Neural cell (in vitro differentiated cells): ENCODE data around the gene CCDC174.

Experiments
- EP300 ChIP-seq: fragments of 450-650 bp; conservative IDR thresholded peaks from 2 replicates; pipeline ENCODE4 v1.6.1; 2014; ENCODE audit warnings: antibody characterized with exemption, mild to moderate bottlenecking, moderate library complexity; ENCODE audit not compliant: poor library complexity, severe bottlenecking
- TAF1 ChIP-seq: IDR thresholded peaks from 2 replicates; pipeline ENCODE4 v1.6.1; 2012; ENCODE audit warnings: low read depth
- TF ChIP-seq, protein P1 (sequence below): fragments of 450-650 bp; IDR thresholded peaks from 2 replicates; pipeline ENCODE4 v1.5.1; 2014; ENCODE audit warnings: antibody characterized with exemption, mild to moderate bottlenecking, moderate library complexity; ENCODE audit not compliant: poor library complexity, severe bottlenecking

- TF ChIP-seq, protein P1, sequence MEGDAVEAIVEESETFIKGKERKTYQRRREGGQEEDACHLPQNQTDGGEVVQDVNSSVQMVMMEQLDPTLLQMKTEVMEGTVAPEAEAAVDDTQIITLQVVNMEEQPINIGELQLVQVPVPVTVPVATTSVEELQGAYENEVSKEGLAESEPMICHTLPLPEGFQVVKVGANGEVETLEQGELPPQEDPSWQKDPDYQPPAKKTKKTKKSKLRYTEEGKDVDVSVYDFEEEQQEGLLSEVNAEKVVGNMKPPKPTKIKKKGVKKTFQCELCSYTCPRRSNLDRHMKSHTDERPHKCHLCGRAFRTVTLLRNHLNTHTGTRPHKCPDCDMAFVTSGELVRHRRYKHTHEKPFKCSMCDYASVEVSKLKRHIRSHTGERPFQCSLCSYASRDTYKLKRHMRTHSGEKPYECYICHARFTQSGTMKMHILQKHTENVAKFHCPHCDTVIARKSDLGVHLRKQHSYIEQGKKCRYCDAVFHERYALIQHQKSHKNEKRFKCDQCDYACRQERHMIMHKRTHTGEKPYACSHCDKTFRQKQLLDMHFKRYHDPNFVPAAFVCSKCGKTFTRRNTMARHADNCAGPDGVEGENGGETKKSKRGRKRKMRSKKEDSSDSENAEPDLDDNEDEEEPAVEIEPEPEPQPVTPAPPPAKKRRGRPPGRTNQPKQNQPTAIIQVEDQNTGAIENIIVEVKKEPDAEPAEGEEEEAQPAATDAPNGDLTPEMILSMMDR: no peak
- TF ChIP-seq EP300: no peak
- TF ChIP-seq TAF1: no peak
Observed at GRCh38 chr3:14641346-14641745, 10.2 kb upstream of the CCDC174 start.
